Skin epidermis (tissue), 12 donors: Measurements from ENCODE around the gene NUDT16L1.
A peak's percentile ranks its signal among the peaks of the same experiment; 100 is the strongest.

Source experiments
- H3K27ac ChIP-seq, 21 experiments: fragments of 200-600 bp; sonication (generic) in 11 of 21; one replicate each; pipeline ENCODE4 v1.5.0; 2020; ENCODE audit warnings: mild to moderate bottlenecking in 3 of 21, inconsistent platforms in 2 of 21, moderate library complexity in 2 of 21
- H3K4me3 ChIP-seq, 7 experiments: fragments of 200-600 bp; sonication (generic) in 2 of 7; one replicate each; pipeline ENCODE4 v1.5.0; 2020; ENCODE audit warnings: inconsistent platforms in 2 of 7, mild to moderate bottlenecking in 2 of 7, moderate library complexity in 1 of 7

The NUDT16L1 gene

DNA sequence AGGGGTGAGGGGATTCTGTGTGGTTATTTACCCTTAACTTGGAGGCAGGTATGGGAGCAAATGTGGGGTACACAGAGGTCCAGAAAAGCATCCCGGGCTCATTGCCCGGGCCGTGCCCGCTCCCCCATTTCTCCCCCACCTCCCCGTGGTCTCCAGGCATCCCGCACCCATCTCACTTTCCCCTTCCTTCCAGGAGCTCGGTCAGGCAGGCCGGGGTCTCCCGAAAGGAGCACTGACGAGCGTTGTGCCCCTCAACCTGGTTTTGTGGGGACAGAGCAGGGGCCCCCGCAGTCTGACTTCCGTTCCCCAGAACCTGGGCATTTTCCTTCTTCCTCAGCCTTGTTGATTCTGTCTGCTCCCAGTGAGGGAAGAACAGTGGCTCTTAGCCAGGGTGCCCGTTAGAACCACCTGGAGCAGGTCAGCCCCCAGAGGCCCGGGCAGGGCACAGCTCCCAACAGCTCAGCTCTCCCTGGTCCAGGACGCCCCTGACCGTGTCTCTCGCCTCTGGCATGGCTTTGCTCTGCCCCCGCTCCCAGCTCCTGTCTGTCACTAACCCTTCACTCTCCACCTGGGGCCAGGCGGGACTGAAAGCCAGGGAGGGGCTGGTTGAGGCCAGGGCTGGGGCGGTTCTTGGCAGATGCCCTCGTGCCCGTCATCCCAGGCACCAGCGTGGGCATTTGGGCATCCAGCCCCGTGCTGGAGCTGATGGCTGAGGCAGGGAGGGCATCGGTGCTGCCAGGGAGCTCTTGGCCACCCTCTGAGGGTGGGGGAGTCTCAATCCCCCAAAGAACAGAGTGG, 12.5 kb upstream of the NUDT16L1 start:
- H3K4me3 ChIP-seq, result peak overlapping the region in 6 of 7 experiments; percentile 2 to 34 (median 17)
- peak overlapping the region in 18 of 21 experiments; percentile 2 to 81 (median 35) for H3K27ac ChIP-seq

DNA sequence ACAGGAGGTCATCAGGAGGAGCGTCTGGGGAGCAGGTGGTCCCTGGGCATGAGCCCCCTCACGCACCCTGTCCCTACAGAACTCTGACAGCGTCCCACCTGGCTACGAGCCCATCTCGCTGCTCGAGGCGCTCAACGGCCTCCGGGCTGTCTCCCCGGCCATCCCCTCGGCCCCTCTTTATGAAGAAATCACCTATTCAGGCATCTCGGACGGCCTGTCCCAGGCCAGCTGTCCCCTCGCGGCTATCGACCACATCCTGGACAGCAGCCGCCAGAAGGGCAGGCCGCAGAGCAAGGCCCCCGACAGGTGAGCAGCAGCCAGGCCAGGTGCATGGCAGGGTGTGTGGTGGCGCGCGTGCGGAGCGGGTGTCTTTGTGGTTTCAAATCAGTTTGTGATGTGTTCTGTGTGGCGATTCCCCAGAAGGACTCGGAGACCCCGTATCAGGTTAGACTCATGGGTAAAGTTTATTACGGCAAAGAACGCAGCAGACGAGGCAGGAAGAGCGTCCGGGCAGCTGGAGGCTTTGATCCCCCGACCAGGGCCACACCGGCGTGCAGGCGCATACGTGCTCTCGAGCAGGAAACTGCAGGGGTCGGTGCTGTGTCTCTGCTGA, 11.8 kb upstream of the NUDT16L1 start:
- peak overlapping the region in 2 of 21 experiments; percentile 3 to 35 for H3K27ac ChIP-seq
- no peak overlapping the region for H3K4me3 ChIP-seq

DNA sequence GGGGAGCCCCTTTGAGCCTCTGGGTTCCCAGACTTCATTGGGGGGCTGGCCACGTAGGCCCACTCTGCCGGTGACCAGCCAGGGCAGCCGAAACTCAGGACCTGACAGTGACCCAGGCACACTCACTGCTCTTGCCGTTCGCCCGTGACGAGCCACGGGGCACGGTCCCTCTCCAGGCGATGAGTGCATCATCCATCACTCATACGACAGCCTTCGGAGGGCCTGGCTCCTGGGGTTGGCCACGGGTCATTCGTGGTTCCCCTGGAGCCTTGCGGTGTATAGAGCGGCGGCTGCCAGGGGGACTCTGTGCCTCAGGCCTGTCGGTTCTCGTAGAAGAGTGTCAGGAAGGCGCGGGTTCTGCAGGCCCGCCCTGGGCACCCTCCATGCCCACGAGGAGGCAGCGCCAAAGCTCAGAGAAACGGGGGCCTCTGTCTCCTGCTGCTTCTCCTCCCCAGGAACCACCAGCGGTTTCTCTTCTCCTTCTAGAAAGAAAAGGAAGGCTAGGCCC, 11.2 kb upstream of the NUDT16L1 start:
- Histone ChIP-seq H3K27ac (peak overlapping the region in 1 of 21 experiments; percentile 3), H3K4me3 (no peak overlapping the region)

DNA sequence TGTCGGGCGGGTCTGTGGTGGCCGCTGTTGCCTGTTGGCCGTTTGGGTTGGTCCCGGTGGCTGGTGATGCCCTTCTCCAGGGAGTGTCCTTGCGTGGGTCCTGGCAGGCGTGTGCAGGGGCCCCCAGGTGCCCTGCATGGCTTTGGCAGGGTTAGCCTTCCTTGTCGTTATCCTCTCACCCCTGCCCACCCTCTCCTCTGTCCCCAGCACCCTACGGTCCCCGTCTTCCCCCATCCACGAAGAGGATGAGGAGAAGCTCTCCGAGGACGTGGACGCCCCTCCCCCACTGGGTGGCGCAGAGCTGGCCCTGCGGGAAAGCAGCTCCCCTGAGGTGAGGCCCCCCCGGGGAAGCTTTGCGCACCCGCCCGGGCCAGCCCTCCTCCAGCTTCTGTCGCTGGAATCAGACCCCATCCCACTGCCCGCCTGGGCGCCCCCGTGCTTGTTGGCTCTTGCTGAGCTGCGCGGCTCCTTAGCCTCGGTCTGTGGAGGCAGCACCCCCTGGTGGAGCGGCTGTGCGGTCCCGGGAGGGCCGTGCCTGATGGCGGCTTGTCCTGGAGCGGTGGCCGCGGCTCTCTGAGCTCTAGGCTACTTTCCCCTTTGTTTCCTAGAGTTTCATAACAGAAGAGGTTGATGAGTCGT, 10.6 kb upstream of the NUDT16L1 start:
- H3K27ac ChIP-seq, result no peak overlapping the region

DNA sequence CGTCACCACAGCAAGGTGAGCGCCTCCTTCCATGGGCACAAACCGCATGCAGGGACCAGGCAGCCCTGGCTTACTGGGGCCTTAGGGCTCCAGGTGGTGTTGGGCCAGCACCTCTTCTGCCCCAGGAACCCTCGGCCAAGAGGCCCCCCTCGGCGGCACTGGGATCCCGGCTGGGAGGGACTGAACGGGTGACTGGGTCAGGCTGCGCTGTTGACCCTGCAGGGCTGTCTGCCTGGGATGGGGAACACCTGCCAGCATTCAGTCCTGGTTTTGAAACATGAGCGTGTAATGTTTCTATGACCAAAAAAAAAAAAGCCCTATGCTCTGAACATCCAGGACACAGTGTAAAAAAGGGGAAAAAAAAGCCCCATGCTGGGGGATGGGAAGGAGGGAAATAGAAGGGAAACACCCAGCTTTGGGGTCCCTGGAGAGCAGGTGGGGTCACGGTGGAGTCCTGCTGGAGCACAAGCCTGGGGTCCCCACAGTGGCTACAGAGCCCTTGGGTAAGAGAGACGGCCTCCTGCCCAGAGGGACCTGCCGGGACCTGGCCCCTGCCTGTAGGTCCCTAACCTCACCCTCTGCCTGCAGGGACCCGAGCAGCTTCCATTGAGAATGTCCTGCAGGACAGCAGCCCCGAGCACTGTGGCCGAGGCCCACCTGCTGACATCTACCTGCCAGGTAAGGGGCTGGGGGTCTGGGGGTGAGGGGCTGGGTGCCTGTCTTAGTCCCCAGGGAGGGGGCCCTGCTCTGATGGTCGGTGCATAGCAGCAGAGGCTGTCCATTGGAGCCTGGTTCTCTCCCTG, 9.9 kb upstream of the NUDT16L1 start:
- Histone ChIP-seq H3K27ac (no peak overlapping the region), H3K4me3 (no peak overlapping the region)

More for the DNA sequence above, 10.6 kb upstream of the NUDT16L1 start:
- no peak overlapping the region for H3K4me3 ChIP-seq

DNA sequence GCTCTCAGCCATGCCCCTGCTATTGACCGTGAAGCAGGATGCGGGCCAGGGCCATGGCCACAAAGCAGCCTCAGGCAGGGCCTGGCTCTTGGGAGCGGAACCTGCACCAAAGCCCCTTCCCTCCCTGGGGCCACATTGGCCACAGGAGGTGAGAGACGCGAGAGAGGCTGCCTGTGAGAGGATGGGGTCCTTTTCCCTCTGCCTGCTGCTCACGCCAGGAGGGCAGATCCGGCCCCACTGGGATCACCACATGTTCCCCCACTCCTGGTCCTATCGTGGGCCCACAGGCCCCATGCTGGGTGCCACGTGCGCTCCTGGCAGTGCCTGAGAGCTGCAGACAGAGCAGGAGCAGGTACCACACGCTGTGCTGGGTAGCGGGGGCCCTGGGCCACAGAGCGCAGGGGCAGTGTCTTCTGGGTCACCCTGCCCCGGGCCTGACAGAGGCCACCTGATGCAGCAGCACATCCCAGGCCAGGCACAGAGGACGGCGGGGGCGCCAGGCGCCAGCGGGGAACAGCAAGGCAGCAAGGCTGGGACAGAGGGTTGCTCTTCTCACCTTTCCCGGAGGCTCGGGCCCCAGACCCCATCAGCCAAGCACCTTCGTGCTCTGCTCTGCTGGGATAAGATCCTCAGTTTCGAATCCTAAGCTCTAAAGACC, 9.2 kb upstream of the NUDT16L1 start:
- no peak overlapping the region for H3K27ac ChIP-seq
- H3K4me3 ChIP-seq, result no peak overlapping the region

DNA sequence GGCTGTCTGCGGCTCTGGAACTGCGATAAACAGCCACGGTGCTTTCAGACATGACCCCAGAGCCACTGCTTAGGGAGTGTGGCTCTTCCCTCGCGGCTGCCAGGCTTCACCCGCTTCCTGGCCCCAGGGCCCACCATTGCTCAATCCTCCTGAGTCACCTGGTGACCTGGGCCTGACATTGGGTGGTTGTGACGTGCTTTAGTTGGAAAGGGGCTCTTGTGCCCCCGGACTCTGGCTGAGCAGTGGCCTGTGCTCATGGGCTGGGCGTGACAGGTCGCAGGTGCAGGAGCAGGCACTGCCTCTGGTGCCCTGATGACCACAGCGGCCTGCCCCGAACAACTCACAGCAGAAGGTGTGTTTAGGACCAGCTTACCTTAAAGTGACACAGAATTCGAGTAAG, 8.6 kb upstream of the NUDT16L1 start:
- Histone ChIP-seq H3K4me3 (no peak overlapping the region), H3K27ac (no peak overlapping the region)

DNA sequence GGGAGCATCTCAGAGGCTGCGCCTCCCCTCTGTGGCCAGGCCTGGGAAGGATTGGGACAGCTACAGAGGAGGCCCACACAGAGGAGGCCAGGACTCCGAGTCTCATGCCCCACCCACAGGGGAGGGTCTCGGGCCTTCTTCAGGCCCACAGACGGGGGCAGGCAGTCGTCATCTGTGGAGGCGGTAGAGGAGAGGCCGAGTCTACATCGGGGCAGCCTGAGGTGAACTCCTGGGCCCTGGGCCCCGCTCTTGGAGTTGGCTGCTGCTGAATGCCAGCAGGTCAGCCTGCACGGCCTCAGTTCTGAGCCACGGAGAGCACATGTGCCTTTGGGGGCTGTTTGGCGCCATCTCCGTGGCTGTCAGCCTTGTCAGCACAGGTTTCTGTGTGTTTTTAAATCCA, 8.1 kb upstream of the NUDT16L1 start:
- no peak overlapping the region for H3K27ac ChIP-seq
- H3K4me3 ChIP-seq, result no peak overlapping the region

DNA sequence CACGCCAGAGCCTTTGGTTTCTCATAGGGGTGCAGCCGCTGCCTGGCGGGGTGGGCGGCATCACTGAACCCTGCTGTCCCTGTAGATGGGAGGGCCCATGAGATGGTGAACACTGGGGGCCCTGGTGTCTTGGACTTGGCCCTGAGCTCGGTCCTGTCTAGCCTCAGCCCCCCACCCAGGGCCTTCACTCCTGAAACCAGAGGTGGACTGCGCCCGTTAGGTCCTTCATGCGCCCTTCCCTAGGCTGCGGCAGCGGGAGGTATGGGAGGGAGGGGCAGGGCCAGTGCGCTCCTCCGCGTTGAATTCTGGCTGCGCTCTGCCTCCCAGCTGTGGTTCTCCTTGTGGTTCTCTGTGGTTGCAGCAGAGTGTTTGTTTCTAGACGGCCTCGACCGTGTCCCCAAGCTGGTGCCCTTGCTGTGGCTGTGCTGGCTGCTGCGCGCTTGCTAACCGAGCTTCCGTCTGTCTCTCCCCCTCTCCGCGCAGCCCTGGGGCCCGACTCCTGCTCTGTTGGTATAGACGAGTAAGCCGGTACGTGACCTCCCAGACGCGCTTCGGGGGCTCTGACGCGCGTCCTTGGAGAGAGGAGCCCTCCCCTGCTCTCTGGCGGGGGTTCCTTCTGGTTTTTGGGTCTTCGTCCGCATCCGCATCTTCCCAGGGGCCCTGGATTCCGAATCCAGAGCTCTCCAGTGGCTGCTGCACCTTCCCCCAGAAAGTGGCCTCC, 7.4 kb upstream of the NUDT16L1 start:
- Histone ChIP-seq H3K27ac (no peak overlapping the region), H3K4me3 (no peak overlapping the region)

DNA sequence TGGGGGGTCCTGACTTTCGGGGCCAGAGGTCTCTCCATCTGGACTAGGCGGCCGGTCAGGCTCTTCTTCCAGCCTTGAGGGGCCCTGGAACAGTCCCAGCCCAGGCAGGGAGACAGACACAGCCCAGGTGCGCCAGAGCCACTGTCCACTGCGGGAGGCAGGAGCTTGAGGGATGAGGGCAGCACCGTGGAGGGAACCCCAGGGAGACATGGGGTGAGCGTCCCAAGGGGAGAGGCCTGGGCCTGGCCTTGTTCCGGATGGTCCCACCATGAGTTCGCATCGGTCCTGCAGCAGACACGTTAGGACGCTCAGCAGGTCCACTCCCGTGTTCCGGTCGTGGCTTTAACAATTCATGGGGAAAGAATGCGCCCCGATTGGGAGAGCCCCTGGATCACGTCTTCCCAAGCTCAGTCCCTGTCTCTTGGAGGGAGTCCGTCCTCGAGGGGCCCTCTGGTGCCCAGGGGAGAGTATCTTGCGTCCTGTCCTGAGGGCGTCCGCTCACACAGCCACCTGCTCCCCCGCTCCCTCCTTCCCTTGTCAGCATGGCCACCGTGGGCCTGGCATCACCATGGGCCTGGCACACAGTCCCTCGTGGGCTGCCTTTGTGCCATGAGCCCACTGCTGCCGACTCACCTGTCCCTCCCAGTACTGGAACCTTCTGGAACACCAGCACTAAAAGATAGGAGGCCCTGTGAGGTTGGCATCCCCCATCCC, 6.7 kb upstream of the NUDT16L1 start:
- Histone ChIP-seq H3K27ac (no peak overlapping the region), H3K4me3 (no peak overlapping the region)

DNA sequence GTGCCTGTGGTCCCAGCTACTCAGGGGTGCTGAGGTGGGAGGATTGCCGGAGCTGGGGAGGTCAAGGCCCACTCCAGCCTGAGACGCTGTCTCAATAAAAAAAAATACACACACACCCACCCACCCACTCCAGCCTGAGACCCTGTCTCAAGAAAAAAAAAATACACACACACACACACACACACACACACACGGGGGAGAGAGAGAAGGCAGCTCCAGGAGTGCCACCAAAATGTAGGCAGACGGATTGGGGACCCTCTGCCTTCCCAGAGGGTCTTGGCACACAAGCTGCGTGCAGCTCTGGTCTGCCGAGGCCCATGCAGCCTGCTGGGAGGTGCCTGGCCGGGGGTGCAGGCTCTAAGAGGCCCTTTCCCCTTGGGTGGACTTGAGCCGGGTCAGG, 5.9 kb upstream of the NUDT16L1 start:
- no peak overlapping the region for H3K4me3 ChIP-seq

DNA sequence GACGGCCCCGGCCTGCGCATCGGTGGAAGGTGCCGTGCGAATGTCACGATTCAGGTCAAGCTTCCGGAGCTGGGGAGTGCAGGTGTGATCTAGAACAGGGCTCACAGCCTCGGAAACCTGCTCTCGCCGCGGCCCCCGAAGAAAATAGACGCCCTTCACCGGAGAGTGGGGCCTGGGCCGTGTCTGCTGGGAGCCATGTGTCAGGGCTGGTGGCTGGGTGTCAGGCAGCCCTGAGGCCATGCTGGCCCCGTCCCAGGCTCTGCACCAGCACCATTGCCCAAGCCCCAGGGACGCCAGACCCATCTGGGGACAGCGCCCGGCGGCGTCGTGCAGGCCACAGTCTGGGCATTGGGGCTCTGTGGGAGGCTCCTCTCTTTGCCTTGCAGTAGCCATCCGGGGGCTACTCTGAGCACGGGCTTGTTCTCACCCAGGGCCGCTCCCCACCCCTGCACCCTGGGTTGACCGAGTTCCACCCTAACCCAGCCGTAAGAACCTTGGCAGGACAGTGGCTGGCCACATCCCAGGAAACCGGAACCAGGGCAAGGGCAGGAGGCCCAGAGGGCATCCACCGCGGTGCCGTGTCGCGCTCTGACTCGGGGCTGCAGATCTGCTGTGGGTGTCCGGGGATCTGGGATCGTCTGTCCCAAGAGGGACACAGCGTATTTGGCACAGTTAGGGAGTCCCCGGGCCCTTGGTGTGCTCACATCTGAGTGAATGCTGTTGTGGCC, 5.3 kb upstream of the NUDT16L1 start:
- Histone ChIP-seq H3K4me3 (no peak overlapping the region), H3K27ac (no peak overlapping the region)

More for the DNA sequence above, 5.9 kb upstream of the NUDT16L1 start:
- H3K27ac ChIP-seq, result no peak overlapping the region

DNA sequence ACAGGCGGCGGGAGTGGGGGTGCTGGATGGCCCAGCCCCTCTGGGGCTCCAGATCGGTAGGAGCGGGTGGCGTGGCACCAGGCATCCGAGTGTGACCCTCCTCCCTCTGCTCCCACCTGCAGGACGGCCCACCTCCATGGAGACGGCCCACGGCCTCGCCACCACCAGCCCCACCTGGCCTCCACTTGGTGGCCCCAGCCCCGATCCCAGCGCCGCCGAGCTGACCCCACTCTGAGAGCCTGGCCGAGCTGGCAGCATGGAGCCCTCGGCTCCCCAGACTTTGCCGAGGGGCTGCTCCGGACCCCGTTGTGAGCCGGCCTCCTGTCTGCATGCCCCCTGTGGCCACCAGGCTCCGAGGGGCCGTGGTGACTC, 4.7 kb upstream of the NUDT16L1 start:
- Histone ChIP-seq H3K4me3 (no peak overlapping the region), H3K27ac (no peak overlapping the region)

DNA sequence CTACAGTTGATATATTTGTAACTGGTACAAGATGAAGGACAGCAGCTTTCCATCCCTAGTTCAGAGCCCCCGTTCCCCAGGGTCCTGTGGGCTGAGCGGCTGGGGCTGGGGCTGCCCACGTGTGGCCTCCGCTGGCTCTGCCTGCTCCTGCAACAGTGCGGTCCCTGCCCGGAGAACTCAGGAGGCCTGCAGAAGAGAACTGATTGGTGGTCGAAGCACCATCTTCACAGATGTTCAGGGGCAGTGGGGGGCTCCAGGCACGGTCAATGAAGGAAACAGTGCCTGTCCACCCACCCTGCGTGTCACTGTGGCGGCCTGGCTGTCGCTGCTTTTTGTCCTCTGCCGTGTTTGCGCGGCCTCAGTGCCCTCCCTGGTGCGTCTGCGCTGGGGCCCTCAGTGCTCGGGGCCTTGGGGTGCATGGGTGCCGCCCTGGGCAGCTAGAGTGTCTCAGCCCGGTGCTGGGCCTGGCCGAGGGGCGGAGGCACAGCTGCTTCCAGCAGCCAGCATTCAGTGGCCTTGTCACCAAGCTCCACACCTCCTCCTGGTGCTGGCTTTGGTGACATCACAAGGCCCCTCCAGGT, 4.2 kb upstream of the NUDT16L1 start:
- H3K27ac ChIP-seq, result no peak overlapping the region

DNA sequence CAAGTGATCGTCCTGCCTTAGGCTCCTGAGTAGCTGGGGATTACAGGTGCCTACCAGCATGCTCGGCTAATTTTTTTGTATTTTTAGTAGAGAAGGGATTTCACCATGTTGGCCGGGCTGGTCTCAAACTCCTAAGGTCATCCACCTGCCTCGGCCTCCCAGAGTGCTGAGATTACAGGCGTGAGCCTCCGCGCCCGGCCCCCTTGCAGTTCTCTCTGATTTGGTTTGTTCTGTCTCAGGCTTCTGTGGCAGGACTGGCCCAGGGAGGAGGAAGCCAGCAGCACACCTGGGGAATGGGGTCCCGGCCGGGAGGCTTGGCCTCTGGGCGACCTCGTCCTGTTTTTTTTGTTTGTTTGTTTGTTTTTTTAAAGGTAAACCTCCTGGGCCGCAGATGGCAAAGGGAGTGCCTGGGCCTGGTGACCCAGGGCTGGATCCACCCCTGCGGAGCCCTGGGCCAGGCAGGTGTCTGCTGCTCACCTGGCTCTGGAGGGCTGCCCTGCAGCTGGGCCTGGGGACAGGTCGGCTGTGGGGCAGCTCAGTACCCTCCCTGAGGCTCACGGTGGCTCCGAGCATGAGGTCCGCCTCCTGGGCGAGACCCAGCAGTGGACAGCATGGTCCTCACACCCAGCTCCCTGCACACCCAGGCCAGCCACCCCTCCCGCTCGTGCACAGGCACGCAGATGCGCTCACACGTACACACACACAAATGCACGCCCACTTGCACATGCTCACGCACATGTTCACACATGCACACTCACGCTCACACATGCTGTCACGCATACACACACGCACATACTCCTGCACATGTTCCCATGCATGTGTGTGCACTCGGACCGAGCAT, 3.3 kb upstream of the NUDT16L1 start:
- Histone ChIP-seq H3K4me3 (no peak overlapping the region), H3K27ac (no peak overlapping the region)

More for the DNA sequence above, 4.2 kb upstream of the NUDT16L1 start:
- no peak overlapping the region for H3K4me3 ChIP-seq

DNA sequence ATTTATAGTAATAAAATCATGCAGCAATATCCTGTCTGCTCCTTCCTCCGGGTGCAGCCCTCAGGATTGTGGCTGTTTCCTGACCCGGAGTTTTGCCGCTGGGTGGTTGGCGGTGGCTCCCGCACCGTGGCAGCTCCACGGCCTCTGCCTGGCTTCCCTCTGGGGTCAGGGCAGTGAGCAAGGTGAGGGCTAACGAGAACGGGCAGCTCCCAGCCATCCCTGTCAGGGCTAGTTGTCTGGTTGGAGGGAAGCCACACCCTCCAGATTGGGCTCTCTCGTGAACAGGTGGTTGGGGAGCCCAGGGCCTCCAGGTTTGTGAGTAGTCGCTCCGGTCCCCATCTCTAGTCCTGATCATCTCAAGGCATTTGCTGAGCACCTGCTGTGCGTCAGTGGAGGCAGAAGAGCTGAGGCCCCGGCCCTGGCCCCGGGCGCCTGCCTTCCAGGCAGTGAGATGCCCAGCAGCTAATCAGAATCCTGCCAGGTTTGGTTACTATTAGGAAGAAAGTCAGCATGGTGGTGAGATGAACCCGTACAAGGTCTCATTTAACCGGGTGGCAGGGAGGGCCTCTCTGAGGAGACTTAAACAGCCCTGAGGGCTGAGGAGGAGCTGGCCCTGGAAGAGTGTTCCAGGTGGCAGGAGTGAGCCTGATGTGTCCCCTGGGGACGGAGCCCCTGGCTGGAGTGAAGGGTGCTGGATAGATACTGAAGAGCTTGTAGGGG, 2.3 kb upstream of the NUDT16L1 start:
- no peak overlapping the region for H3K27ac ChIP-seq

More for the DNA sequence above, 2.3 kb upstream of the NUDT16L1 start:
- no peak overlapping the region for H3K4me3 ChIP-seq
